ENCODE data around the gene GNA12. TPM values are rescaled to one million over a fixed set of nuclear protein-coding genes. Genes with fewer than 3 reads are reported as not detected.

The GNA12 gene
- total RNA-seq, 1 donor from 2014 or later, result 12.1 TPM

GRCh38 chr7:2818653-2819052 lies 25.5 kb downstream of the GNA12 start:
- DNase-seq (ENCODE audit: low read depth) (no peak), FAIRE-seq (no peak)
- TF ChIP-seq CTCF (IDR thresholded peaks at IDR 0.05; ENCODE audit: insufficient read depth, low read length, severe bottlenecking), result no peak
- Histone ChIP-seq H3K36me3 (ENCODE audit: control insufficient read depth, insufficient read depth, low read length) (no peaks in the 10 kb centered on the region), H3K4me3 (ENCODE audit: low read depth, low read length) (no peak overlapping the region), H3K27me3 (ENCODE audit: control insufficient read depth, insufficient read depth, low read length) (no peaks in the 10 kb centered on the region)

GRCh38 chr7:2818121-2818520 lies 26.0 kb downstream of the GNA12 start:
- DNase-seq (ENCODE audit: low read depth) (no peak), FAIRE-seq (no peak)
- TF ChIP-seq CTCF (IDR thresholded peaks at IDR 0.05; ENCODE audit: insufficient read depth, low read length, severe bottlenecking), result no peak

GRCh38 chr7:2817456-2817855 lies 26.7 kb downstream of the GNA12 start:
- Histone ChIP-seq H3K4me3 (ENCODE audit: low read depth, low read length) (no peak overlapping the region), H3K27me3 (ENCODE audit: control insufficient read depth, insufficient read depth, low read length) (no peaks in the 10 kb centered on the region), H3K36me3 (ENCODE audit: control insufficient read depth, insufficient read depth, low read length) (no peaks in the 10 kb centered on the region)
- DNase-seq (ENCODE audit: low read depth) (no peak), FAIRE-seq (no peak)
- no peak for TF ChIP-seq CTCF (IDR thresholded peaks at IDR 0.05; ENCODE audit: insufficient read depth, low read length, severe bottlenecking)

More at GRCh38 chr7:2818121-2818520, 26.0 kb downstream of the GNA12 start:
- Histone ChIP-seq H3K27me3 (ENCODE audit: control insufficient read depth, insufficient read depth, low read length) (no peaks in the 10 kb centered on the region), H3K36me3 (ENCODE audit: control insufficient read depth, insufficient read depth, low read length) (no peaks in the 10 kb centered on the region), H3K4me3 (ENCODE audit: low read depth, low read length) (no peak overlapping the region)

GRCh38 chr7:2815875-2816245 lies 28.2 kb downstream of the GNA12 start:
- Histone ChIP-seq H3K27me3 (ENCODE audit: control insufficient read depth, insufficient read depth, low read length) (no peaks in the 10 kb centered on the region), H3K4me3 (ENCODE audit: low read depth, low read length) (no peak overlapping the region), H3K36me3 (ENCODE audit: control insufficient read depth, insufficient read depth, low read length) (no peaks in the 10 kb centered on the region)
- DNase-seq (ENCODE audit: low read depth), result no peak
- FAIRE-seq, result no peak
- TF ChIP-seq CTCF (IDR thresholded peaks at IDR 0.05; ENCODE audit: insufficient read depth, low read length, severe bottlenecking), result no peak

GRCh38 chr7:2814946-2815874 lies 28.9 kb downstream of the GNA12 start:
- no peak for TF ChIP-seq CTCF (IDR thresholded peaks at IDR 0.05; ENCODE audit: insufficient read depth, low read length, severe bottlenecking)
- DNase-seq (ENCODE audit: low read depth), result no peak
- FAIRE-seq, result no peak
- Histone ChIP-seq H3K36me3 (ENCODE audit: control insufficient read depth, insufficient read depth, low read length) (no peaks in the 10 kb centered on the region), H3K27me3 (ENCODE audit: control insufficient read depth, insufficient read depth, low read length) (no peaks in the 10 kb centered on the region), H3K4me3 (ENCODE audit: low read depth, low read length) (no peak overlapping the region)
